ENCODE results near the gene UTRN.

Gene UTRN

DNA sequence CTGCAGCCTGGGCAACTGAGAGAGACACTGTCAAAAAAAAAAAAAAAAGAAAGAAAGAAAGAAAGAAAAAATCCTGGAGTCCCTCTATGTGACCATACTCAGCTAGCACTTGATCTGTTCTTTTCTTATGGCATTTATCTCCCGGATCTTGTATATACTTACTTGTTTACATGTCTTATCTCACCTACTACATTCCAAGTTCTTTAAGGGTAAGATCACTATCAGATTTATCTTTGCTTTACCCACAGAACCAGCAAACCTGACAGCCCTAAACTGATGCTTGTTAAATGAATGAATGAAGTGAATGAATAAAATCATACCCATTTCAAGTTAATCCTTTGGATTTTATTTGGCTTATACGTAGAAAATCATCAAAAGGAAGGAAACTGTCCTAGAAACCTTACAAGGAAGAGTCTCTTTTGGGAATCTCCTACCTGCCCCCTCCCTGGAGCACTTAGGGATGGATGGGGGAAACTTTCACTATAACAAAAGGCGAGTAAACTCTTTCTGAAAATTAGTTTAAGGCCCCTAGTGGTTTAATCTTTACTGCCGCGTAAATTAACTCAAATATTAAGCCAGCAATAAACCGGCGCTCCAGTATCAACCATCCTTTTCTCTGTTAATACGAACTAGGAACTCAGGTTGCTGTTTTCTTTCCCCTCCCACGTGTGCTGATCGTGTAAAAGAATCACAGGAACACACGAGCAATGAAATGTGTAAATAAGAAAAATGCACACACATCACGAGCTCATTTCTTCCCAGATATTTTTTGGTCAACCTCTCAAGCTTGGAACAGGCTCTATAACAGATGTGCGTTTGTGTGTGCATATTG lies 1.3 kb upstream of the UTRN start:
- no peak for DNase-seq (ENCODE audit: low spot score)

- DNase-seq (ENCODE audit: low spot score), result no peak
These were observed 705 bp upstream of the UTRN start for GRCh38 chr6:144284478-144284782.

DNA sequence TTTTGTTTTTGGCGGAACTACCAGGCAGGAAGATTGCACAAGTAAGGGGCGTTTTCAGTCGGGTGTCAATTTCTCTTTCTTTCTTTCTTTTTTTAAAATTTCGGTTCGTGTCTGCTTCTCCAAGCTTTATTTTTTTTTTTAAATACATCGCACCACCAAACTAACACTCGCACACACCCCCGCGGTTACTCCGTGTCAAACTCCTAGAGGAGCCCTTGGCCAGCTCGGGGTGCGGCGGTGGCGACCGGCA lies 338 bp downstream of the UTRN start:
- no peak for DNase-seq (ENCODE audit: low spot score)

GRCh38 chr6:144285798-144286502 lies 815 bp downstream of the UTRN start:
- no peak for DNase-seq (ENCODE audit: low spot score)

DNA sequence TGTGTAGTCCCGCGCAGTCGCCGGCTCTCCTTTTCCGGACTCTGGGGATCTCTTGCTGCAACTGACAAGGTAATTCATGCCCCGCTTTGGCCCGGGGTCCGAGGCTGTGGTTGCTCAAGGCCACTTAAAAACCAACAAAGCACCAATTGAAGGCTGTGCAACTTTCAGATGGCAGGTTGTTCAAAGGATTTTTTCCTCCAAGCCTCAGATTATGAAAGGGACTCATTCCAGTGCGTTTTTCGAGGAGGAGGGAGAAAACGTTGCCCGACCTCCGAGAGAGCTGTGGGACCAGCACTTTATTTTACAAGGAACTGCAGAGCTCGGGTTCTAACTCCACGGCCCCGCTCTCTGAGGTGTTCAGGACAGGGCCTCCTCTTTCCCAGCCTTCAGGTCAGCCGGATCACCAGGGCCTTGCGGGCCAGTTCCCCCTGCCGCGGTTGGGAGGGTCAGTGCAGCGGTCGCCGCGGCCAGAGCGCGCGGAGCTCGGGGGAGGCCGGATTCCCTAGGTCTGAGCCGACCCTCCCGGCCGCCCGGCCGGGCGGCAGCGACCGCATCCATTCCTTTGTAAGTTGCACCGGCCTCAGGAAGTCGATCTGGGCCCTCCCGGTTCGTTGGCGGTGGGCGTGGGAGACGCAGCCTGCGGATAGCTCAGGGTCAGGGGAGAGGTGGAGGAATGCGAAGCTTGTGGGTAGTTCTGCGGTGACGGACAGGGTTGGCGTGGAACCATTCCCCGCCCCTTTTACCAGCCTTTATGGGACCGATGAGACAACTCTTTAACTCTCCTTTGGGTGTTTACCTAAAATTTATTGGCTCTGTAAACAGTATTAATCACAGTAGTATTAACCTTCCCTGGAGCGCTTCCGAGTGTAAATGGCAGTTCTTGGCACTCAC lies 1.6 kb downstream of the UTRN start:
- no peak for DNase-seq (ENCODE audit: low spot score)

DNA sequence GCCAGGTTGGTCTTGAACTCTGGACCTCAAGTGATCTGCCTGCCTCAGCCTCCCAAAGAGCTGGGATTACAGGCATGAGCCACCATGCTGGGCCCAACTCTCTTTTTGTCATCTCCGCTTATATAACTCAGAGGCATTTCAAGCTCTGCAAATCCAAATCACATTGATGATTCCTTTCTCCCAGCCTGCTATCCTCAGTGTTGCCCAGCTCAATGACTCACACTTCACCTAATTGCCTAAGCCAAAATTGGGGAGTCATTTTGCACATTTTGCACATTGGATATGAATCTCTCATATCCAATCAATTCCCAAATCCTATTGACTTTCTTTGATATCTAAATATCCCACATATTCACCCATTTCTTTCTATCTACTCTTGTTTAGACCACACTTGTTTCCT lies 3.9 kb downstream of the UTRN start:
- no peak for DNase-seq (ENCODE audit: low spot score)

DNA sequence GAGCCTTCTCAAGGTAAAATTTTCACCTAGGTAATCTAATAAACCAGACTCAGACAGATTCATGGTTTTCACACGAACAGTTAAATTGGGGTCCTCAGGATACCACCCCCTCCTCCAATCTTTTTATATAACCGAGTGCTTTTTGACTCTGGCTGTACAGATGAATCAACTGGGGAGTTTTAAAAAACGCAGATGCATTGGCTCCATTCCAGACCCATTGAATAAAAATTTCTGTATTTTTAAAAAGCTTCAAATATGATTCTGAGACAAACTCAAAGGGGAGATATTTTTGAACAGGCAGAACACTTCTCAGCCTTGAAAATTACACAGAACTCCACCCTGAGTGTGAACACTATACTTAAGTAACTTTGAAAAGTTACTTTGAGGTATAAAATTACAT lies 7.2 kb downstream of the UTRN start:
- DNase-seq (ENCODE audit: low spot score), result no peak

- DNase-seq (ENCODE audit: low spot score), result no peak
These were observed 8.9 kb downstream of the UTRN start for GRCh38 chr6:144294016-144294415.

GRCh38 chr6:144295211-144295610 lies 10.1 kb downstream of the UTRN start:
- no peak for DNase-seq (ENCODE audit: low spot score)

GRCh38 chr6:144295981-144296767 lies 11.0 kb downstream of the UTRN start:
- DNase-seq (ENCODE audit: low spot score), result no peak

GRCh38 chr6:144296973-144297372 lies 11.8 kb downstream of the UTRN start:
- no peak for DNase-seq (ENCODE audit: low spot score)

DNA sequence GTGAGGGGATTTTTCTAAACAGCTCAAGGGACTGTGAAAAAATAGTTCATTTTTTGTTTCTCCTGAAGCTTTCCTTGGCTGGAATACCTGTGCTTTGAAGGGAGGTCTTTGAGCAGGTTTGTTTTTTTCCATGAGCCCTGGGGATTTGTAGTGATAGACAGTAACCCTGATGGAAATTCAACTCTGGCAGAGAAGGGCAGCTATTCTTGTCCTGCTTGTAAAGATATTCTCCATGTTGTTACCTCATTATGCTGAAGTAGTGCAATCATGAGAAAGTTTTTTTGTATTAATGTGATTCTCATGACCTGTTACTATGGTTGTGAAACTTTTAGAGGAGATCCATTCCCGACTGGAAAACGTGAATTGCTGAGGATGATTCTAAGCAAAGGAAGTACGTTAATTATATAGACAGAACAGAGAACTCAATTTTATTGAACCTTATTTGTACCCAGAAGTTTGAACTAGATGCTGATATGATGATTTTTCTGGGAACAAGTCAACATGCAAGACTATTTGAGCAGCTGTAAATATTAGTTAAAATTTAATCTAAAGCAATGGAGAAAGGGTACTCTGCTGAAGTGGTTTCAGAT lies 12.5 kb downstream of the UTRN start:
- no peak for DNase-seq (ENCODE audit: low spot score)

GRCh38 chr6:144298194-144298593 lies 13.1 kb downstream of the UTRN start:
- no peak for DNase-seq (ENCODE audit: low spot score)

- no peak for DNase-seq (ENCODE audit: low spot score)
These were observed 13.8 kb downstream of the UTRN start for GRCh38 chr6:144298916-144299315.

GRCh38 chr6:144302701-144303372 lies 17.7 kb downstream of the UTRN start:
- no peak for DNase-seq (ENCODE audit: low spot score)

DNA sequence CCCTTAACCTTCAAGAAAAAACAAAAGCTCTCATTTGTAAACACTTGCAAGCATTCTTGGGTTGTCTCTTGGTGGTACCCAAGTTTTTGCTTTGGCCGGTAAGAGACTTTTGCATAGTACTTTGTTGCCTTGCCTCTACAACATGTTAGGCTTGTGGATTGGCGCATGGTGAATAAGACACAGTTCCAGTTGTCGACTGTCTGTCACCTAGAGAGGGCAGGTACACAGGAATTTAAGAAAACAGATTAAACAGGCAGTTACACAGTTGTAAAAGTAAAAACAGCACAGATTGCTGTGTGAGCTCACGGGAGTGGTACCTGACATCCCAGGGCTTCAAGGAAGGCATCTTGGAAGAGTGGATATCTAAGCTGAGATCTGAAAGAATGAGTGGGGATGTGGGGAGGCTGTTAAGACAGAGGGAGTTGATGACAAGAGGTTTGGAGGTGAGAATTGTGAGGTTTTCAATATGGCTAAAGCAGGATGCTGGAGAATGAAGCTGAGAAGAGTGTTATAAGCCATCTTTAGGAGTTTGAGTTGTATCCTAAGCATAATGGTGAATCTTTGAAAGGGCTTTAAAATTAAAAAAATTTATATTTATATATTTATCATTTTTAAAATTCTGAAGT lies 19.2 kb downstream of the UTRN start:
- DNase-seq (ENCODE audit: low spot score), result no peak

DNA sequence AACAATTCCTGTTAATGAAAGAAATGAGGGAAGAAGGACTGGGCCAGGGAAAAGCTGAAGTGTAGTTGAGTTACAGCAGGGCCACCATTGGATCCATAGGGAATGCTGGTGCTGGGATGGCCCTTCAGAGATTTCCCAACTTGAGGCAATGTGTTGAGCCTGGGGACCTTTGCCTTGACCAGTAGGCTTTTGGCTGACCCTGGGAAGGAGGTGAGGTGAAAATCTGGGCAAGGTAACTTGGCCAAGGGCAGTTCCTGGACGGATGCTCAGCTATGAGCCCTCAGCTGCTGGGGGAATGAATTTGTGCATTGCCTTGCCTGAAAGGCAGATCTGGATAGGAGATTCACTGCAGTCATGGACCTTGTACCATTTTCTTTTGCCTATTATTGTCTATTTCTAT lies 20.4 kb downstream of the UTRN start:
- DNase-seq (ENCODE audit: low spot score), result no peak

DNA sequence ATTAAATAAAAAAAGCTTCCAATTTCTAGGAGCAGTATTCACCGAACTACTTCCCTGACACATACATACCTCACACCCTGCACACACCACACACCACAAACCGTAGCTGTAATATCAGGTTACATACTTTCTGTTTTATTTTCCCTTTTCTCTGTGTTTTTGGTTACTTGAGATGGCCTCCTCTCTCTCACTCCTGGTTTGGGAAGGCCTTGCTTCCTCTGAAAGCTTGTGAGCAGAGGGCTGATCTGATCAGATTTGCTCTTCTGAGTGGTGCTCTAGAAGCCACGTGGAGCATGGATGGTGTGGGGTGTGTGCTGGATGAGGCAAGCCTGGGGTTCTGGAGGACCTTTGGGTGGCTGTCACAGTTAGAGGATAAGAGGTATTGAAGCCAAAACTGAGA lies 20.9 kb downstream of the UTRN start:
- no peak for DNase-seq (ENCODE audit: low spot score)

GRCh38 chr6:144307880-144308279 lies 22.7 kb downstream of the UTRN start:
- no peak for DNase-seq (ENCODE audit: low spot score)

DNA sequence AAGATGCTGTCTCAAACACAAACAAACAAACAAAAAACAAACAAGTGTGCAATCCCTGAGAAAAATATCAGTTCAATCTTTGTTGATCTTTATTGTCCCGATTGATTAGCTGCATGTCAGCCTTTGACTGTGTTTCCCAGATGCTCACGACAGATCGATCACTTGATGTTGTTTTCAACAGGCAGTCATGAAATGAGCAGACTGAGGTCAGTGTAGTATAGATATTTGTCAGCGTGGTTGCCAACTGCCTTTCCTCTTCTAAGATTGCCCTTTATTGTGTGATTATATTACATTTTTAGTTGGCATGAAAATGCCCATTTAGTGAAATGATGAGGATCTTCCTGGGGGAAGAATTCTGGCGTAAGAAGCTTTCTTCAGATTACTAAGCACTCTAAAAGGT lies 25.6 kb downstream of the UTRN start:
- no peak for DNase-seq (ENCODE audit: low spot score)

DNA sequence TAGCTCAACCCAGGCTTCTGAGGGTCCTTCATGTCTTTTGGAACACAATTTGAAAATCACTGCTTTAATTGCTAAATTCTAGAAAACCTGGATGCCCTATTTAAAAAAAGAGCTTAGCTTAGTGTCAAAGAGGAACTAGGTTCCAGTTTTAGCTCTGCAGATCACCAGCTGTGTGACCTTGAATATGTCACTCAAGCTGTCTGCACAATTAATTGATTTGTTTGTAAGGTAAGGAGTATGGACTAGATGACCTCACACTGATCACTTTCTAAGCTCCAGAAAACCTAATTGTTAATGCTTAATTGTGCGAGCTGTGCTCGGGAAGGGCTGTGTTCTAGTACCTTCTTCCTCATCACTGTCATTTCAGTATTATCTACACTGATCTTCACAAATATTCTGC lies 26.2 kb downstream of the UTRN start:
- DNase-seq (ENCODE audit: low spot score), result no peak

All from hematopoietic multipotent progenitor cell treated with erythropoietin and hydrocortisone succinate and interleukin-3 and kit ligand, for 15 days (in vitro differentiated cells).